BLaER1 treated with 17β-estradiol and CSF1 and Interleukin-3, amounts not matched to agents 10 nM and 100 nM (cell line): ENCODE results near the gene CUBN.

Source experiments
- H3K27ac ChIP-seq, 11 experiments: shearing (Covaris generic); formaldehyde crosslinking; 2 replicates each; pipeline ENCODE4 v1.8.1; 2022
- H3K27me3 ChIP-seq, 11 experiments: shearing (Covaris generic); formaldehyde crosslinking; 2 replicates each; pipeline ENCODE4 v1.8.1; 2022
- H3K36me3 ChIP-seq, 11 experiments: shearing (Covaris generic); formaldehyde crosslinking; 2 replicates each; pipeline ENCODE4 v1.8.1; 2022
- H3K4me1 ChIP-seq, 10 experiments: shearing (Covaris generic); formaldehyde crosslinking; 2 replicates each; pipeline ENCODE4 v1.8.1; 2022
- H3K4me2 ChIP-seq, 11 experiments: shearing (Covaris generic); formaldehyde crosslinking; 2 replicates each; pipeline ENCODE4 v1.8.1; 2022
- H3K4me3 ChIP-seq, 10 experiments: shearing (Covaris generic); formaldehyde crosslinking; 2 replicates each; pipeline ENCODE4 v1.8.1; 2022
- H3K9ac ChIP-seq, 11 experiments: shearing (Covaris generic); formaldehyde crosslinking; 2 replicates each; pipeline ENCODE4 v1.8.1; 2022
- H3K9me3 ChIP-seq, 11 experiments: shearing (Covaris generic); formaldehyde crosslinking; replicated peaks in 1 of 11; 2 replicates each; pipeline ENCODE4 v1.8.1; 2022
- H4K20me1 ChIP-seq, 11 experiments: shearing (Covaris generic); formaldehyde crosslinking; 2 replicates each; pipeline ENCODE4 v1.8.1; 2022
- Cebpa-rat ChIP-seq, 11 experiments: shearing (Covaris generic); IDR thresholded peaks; 2 replicates each; pipeline ENCODE4 v1.8.1; 2022

CUBN gene

GRCh38 chr10:16820018-16820417 is 309.6 kb downstream of the CUBN start:
- no peaks in the 10 kb centered on the region for H3K27me3 ChIP-seq
- peaks cover 27 to 49% (median 31%) of the 10 kb centered on the region in 10 experiments for H3K4me1 ChIP-seq
- H3K4me3 ChIP-seq: no peak overlapping the region
- no peak for TF ChIP-seq Cebpa-rat (IDR thresholded peaks at IDR 0.05)
- no peak overlapping the region for H3K9ac ChIP-seq
- H4K20me1 ChIP-seq: peaks cover 0 to 19% (median 2%) of the 10 kb centered on the region in 11 experiments; a peak in 7 of 22 replicates
- H3K4me2 ChIP-seq: peak overlapping the region in 4 of 11 experiments; percentile 3 to 74 (median 12); a peak in 6 of 22 replicates
- H3K36me3 ChIP-seq: peaks cover 0 to 29% (median 9%) of the 10 kb centered on the region in 11 experiments; a peak in 14 of 22 replicates
- peaks cover 21 to 35% (median 22%) of the 10 kb centered on the region in 11 experiments for H3K9me3 ChIP-seq
- peak overlapping the region in 4 of 11 experiments; percentile 20 to 97 (median 96); a peak in 4 of 22 replicates for H3K27ac ChIP-seq

GRCh38 chr10:16819436-16819835 is 310.2 kb downstream of the CUBN start:
- peaks cover 0 to 25% (median 7%) of the 10 kb centered on the region in 11 experiments; a peak in 8 of 22 replicates for H4K20me1 ChIP-seq
- H3K4me2 ChIP-seq: peak overlapping the region in 6 of 11 experiments; percentile 74 to 90 (median 80); a peak in 7 of 22 replicates
- no peak for TF ChIP-seq Cebpa-rat (IDR thresholded peaks at IDR 0.05)
- peaks cover 0 to 34% (median 9%) of the 10 kb centered on the region in 11 experiments; a peak in 15 of 22 replicates for H3K36me3 ChIP-seq
- no peak overlapping the region for H3K4me3 ChIP-seq
- no peaks in the 10 kb centered on the region for H3K27me3 ChIP-seq
- no peak overlapping the region for H3K9ac ChIP-seq
- peaks cover 21 to 35% (median 22%) of the 10 kb centered on the region in 11 experiments for H3K9me3 ChIP-seq
- peaks cover 33 to 55% (median 36%) of the 10 kb centered on the region in 10 experiments for H3K4me1 ChIP-seq
- peak overlapping the region in 9 of 11 experiments; percentile 20 to 97 (median 96); a peak in 11 of 22 replicates for H3K27ac ChIP-seq

GRCh38 chr10:16819026-16819425 is 310.6 kb downstream of the CUBN start:
- H3K27me3 ChIP-seq: no peaks in the 10 kb centered on the region
- peaks cover 0 to 29% (median 7%) of the 10 kb centered on the region in 11 experiments; a peak in 8 of 22 replicates for H4K20me1 ChIP-seq
- H3K9me3 ChIP-seq: peaks cover 21 to 31% (median 22%) of the 10 kb centered on the region in 11 experiments
- H3K36me3 ChIP-seq: peaks cover 0 to 39% (median 10%) of the 10 kb centered on the region in 11 experiments; a peak in 18 of 22 replicates
- H3K27ac ChIP-seq: peak overlapping the region in 9 of 11 experiments; percentile 91 to 97 (median 96); a peak in 16 of 22 replicates
- H3K9ac ChIP-seq: no peak overlapping the region
- no peak overlapping the region for H3K4me3 ChIP-seq
- peak overlapping the region in 7 of 11 experiments; percentile 74 to 90 (median 78); a peak in 14 of 22 replicates for H3K4me2 ChIP-seq
- peaks cover 37 to 59% (median 41%) of the 10 kb centered on the region in 10 experiments for H3K4me1 ChIP-seq
- no peak for TF ChIP-seq Cebpa-rat (IDR thresholded peaks at IDR 0.05)

- TF ChIP-seq Cebpa-rat (IDR thresholded peaks at IDR 0.05): peak; percentile 96 to 100 (median 99)
- Histone ChIP-seq H3K27ac (peak within 1 kb of the TSS; percentile 84 to 97 (median 96)), H3K4me1 (peaks cover 37 to 75% (median 52%) of the 10 kb centered on the region in 10 experiments), H4K20me1 (peaks cover 0 to 46% (median 7%) of the 10 kb centered on the region in 11 experiments; a peak in 8 of 22 replicates), H3K4me3 (peak within 1 kb of the TSS; percentile 67 to 87 (median 80)), H3K9ac (peak within 1 kb of the TSS; percentile 79 to 88 (median 87)), H3K4me2 (peak within 1 kb of the TSS; percentile 90 to 99 (median 94)), H3K27me3 (no peaks in the 10 kb centered on the region), H3K9me3 (peaks cover 9 to 15% (median 10%) of the 10 kb centered on the region in 11 experiments), H3K36me3 (peaks cover 0 to 43% (median 21%) of the 10 kb centered on the region in 11 experiments; a peak in 16 of 22 replicates)
These were observed 312.2 kb downstream of the CUBN start, which contains the start of gene RSU1 for GRCh38 chr10:16817125-16818019. Gene RSU1, minus strand, starts transcription at chr10:16817424. Its CDS starts 343 bp downstream, at chr10:16817081.

GRCh38 chr10:16816830-16817124 is 312.8 kb downstream of the CUBN start:
- Histone ChIP-seq H3K9me3 (peaks cover 3 to 9% (median 4%) of the 10 kb centered on the region in 11 experiments), H3K27ac (peak overlapping the region; percentile 24 to 97 (median 83); a peak in 21 of 22 replicates)

GRCh38 chr10:16816171-16816570 is 313.4 kb downstream of the CUBN start:
- no peak for TF ChIP-seq Cebpa-rat (IDR thresholded peaks at IDR 0.05)
- peak overlapping the region in 10 of 11 experiments; percentile 39 to 97 (median 84); a peak in 20 of 22 replicates for H3K27ac ChIP-seq
- peak overlapping the region; percentile 86 to 99 (median 94) for H3K4me2 ChIP-seq
- peaks cover 5 to 49% (median 30%) of the 10 kb centered on the region in 11 experiments; a peak in 19 of 22 replicates for H3K36me3 ChIP-seq
- H3K27me3 ChIP-seq: no peaks in the 10 kb centered on the region
- H3K9me3 ChIP-seq: peaks cover 0 to 3% (median 0%) of the 10 kb centered on the region in 11 experiments; a peak in 3 of 22 replicates
- H3K4me3 ChIP-seq: peak overlapping the region; percentile 67 to 87 (median 80)
- peaks cover 0 to 58% (median 17%) of the 10 kb centered on the region in 11 experiments; a peak in 12 of 22 replicates for H4K20me1 ChIP-seq
- H3K4me1 ChIP-seq: peaks cover 44 to 87% (median 63%) of the 10 kb centered on the region in 10 experiments
- peak overlapping the region; percentile 75 to 88 (median 84) for H3K9ac ChIP-seq

More at GRCh38 chr10:16816830-16817124, 312.8 kb downstream of the CUBN start:
- no peak for TF ChIP-seq Cebpa-rat (IDR thresholded peaks at IDR 0.05)
- Histone ChIP-seq H3K9ac (peak overlapping the region; percentile 75 to 88 (median 84)), H3K27me3 (no peaks in the 10 kb centered on the region), H3K4me3 (peak overlapping the region; percentile 67 to 87 (median 80)), H4K20me1 (peaks cover 0 to 51% (median 11%) of the 10 kb centered on the region in 11 experiments; a peak in 11 of 22 replicates), H3K4me1 (peaks cover 41 to 81% (median 58%) of the 10 kb centered on the region in 10 experiments), H3K4me2 (peak overlapping the region; percentile 86 to 99 (median 94)), H3K36me3 (peaks cover 3 to 43% (median 26%) of the 10 kb centered on the region in 11 experiments; a peak in 18 of 22 replicates)

- TF ChIP-seq Cebpa-rat (IDR thresholded peaks at IDR 0.05): no peak
- H4K20me1 ChIP-seq: peaks cover 0 to 79% (median 36%) of the 10 kb centered on the region in 11 experiments; a peak in 18 of 22 replicates
- H3K27me3 ChIP-seq: no peaks in the 10 kb centered on the region
- peak overlapping the region in 3 of 10 experiments; percentile 30 to 43 (median 38); a peak in 4 of 20 replicates for H3K4me3 ChIP-seq
- H3K4me1 ChIP-seq: peaks cover 44 to 66% (median 56%) of the 10 kb centered on the region in 10 experiments
- no peaks in the 10 kb centered on the region; a peak in 1 of 22 replicates for H3K9me3 ChIP-seq
- no peak overlapping the region; a peak in 1 of 22 replicates for H3K27ac ChIP-seq
- H3K9ac ChIP-seq: peak overlapping the region in 1 of 11 experiments; percentile 26; a peak in 1 of 22 replicates
- peaks cover 5 to 71% (median 45%) of the 10 kb centered on the region in 11 experiments; a peak in 19 of 22 replicates for H3K36me3 ChIP-seq
- H3K4me2 ChIP-seq: peak overlapping the region; percentile 86 to 99 (median 94); a peak in 21 of 22 replicates
These were observed 315.6 kb downstream of the CUBN start for GRCh38 chr10:16814012-16814411.

- peaks cover 5 to 84% (median 59%) of the 10 kb centered on the region in 11 experiments; a peak in 19 of 22 replicates for H3K36me3 ChIP-seq
- no peak overlapping the region for H3K9ac ChIP-seq
- no peaks in the 10 kb centered on the region for H3K27me3 ChIP-seq
- TF ChIP-seq Cebpa-rat (IDR thresholded peaks at IDR 0.05): no peak
- H3K4me3 ChIP-seq: no peak overlapping the region
- peaks cover 0 to 5% (median 0%) of the 10 kb centered on the region in 11 experiments; a peak in 2 of 22 replicates for H3K9me3 ChIP-seq
- H3K4me2 ChIP-seq: peak overlapping the region in 1 of 11 experiments; percentile 1; a peak in 2 of 22 replicates
- peaks cover 34 to 54% (median 45%) of the 10 kb centered on the region in 10 experiments for H3K4me1 ChIP-seq
- no peak overlapping the region for H3K27ac ChIP-seq
- H4K20me1 ChIP-seq: peaks cover 0 to 92% (median 47%) of the 10 kb centered on the region in 11 experiments; a peak in 19 of 22 replicates
These were observed 316.9 kb downstream of the CUBN start for GRCh38 chr10:16812676-16813075.
